ENCODE measurements around the gene GTF3C1.

The GTF3C1 gene

DNA sequence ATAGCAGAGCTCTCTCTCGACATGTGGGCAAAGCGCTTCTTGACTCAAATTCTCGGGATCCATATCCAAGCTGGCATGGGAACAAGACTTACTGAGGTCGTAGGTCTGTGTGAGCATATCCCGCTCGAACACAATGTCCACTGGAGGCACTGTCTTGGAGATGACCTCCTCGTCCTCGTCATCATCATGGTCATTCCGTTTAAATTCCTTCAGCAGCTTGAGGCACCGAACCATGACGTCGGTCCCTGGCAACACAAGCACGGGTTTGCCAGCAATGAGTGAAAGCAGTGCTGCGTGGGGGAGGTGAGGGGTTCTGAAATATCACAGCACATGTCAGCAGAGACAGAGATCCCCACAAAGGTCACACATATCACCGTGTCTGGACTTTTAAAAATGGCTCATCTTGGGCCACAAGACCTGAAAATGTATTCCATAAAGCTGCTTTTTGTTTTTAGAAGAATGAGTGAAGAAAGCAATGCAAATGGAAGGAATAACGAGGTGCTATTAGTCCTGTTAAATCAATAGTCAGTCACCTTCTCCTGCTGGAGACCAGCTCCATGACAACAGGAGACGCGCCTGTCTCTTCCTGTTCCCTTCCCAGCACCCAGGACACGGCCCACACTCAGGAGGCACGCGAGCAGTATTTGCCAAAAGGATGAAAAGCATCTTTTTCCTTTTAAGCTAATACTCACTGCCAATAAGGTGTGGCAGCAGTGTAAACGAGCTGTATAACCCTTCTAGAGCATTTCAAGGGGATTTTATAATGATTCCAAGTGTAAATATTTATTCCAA lies 37.9 kb downstream of the GTF3C1 start:
- Histone ChIP-seq H3K4me1 (ENCODE audit: low read length) (no peaks in the 10 kb centered on the region), H2AFZ (ENCODE audit: low read depth, low read length) (no peak overlapping the region), H3K27me3 (ENCODE audit: low read depth, low read length) (no peaks in the 10 kb centered on the region), H3K36me3 (replicated peaks; ENCODE audit: low read depth, low read length) (peaks cover 27% of the 10 kb centered on the region), H3K9ac (ENCODE audit: low read length) (no peak overlapping the region), H3K27ac (ENCODE audit: low read length) (no peak overlapping the region), H3K4me3 (ENCODE audit: low read length) (no peak overlapping the region), H3K4me2 (ENCODE audit: low read length) (no peak overlapping the region), H4K20me1 (ENCODE audit: insufficient read depth, low read length) (no peaks in the 10 kb centered on the region; the same call in 1 of the 2 replicates), H3K79me2 (ENCODE audit: low read length) (no peaks in the 10 kb centered on the region), H3K9me3 (ENCODE audit: insufficient read depth, low read length) (no peaks in the 10 kb centered on the region)
- TF ChIP-seq EZH2phosphoT487 (IDR thresholded peaks at IDR 0.05; ENCODE audit: low read depth) (no peak), CTCF (IDR thresholded peaks at IDR 0.05; ENCODE audit: low read depth, low read length) (no peak)

GRCh38 chr16:27508476-27508875 lies 41.2 kb downstream of the GTF3C1 start:
- H4K20me1 ChIP-seq (ENCODE audit: insufficient read depth, low read length): no peaks in the 10 kb centered on the region; the same call in 1 of the 2 replicates
- no peaks in the 10 kb centered on the region for H3K27me3 ChIP-seq (ENCODE audit: low read depth, low read length)
- no peaks in the 10 kb centered on the region for H3K9me3 ChIP-seq (ENCODE audit: insufficient read depth, low read length)
- no peak overlapping the region for H3K4me2 ChIP-seq (ENCODE audit: low read length)
- no peaks in the 10 kb centered on the region for H3K4me1 ChIP-seq (ENCODE audit: low read length)
- no peak overlapping the region for H3K9ac ChIP-seq (ENCODE audit: low read length)
- H3K4me3 ChIP-seq (ENCODE audit: low read length): no peak overlapping the region
- H3K36me3 ChIP-seq (replicated peaks; ENCODE audit: low read depth, low read length): peaks cover 41% of the 10 kb centered on the region
- no peak overlapping the region for H2AFZ ChIP-seq (ENCODE audit: low read depth, low read length)
- H3K79me2 ChIP-seq (ENCODE audit: low read length): no peaks in the 10 kb centered on the region
- TF ChIP-seq EZH2phosphoT487 (IDR thresholded peaks at IDR 0.05; ENCODE audit: low read depth): no peak
- H3K27ac ChIP-seq (ENCODE audit: low read length): no peak overlapping the region

- no peaks in the 10 kb centered on the region for H3K4me1 ChIP-seq (ENCODE audit: low read length)
- H3K9ac ChIP-seq (ENCODE audit: low read length): no peak overlapping the region
- H3K4me2 ChIP-seq (ENCODE audit: low read length): no peak overlapping the region
- H2AFZ ChIP-seq (ENCODE audit: low read depth, low read length): no peak overlapping the region
- H3K36me3 ChIP-seq (replicated peaks; ENCODE audit: low read depth, low read length): peaks cover 46% of the 10 kb centered on the region
- H3K9me3 ChIP-seq (ENCODE audit: insufficient read depth, low read length): no peaks in the 10 kb centered on the region
- TF ChIP-seq EZH2phosphoT487 (IDR thresholded peaks at IDR 0.05; ENCODE audit: low read depth): no peak
- TF ChIP-seq CTCF (IDR thresholded peaks at IDR 0.05; ENCODE audit: low read depth, low read length): no peak
- no peaks in the 10 kb centered on the region for H3K79me2 ChIP-seq (ENCODE audit: low read length)
- no peaks in the 10 kb centered on the region for H3K27me3 ChIP-seq (ENCODE audit: low read depth, low read length)
- no peak overlapping the region for H3K27ac ChIP-seq (ENCODE audit: low read length)
- H3K4me3 ChIP-seq (ENCODE audit: low read length): no peak overlapping the region
- H4K20me1 ChIP-seq (ENCODE audit: insufficient read depth, low read length): no peaks in the 10 kb centered on the region
Observed at GRCh38 chr16:27506771-27507170, 42.9 kb downstream of the GTF3C1 start.

- Histone ChIP-seq H3K9me3 (ENCODE audit: insufficient read depth, low read length) (no peaks in the 10 kb centered on the region), H3K27ac (ENCODE audit: low read length) (no peak overlapping the region), H4K20me1 (ENCODE audit: insufficient read depth, low read length) (no peaks in the 10 kb centered on the region), H3K4me2 (ENCODE audit: low read length) (no peak overlapping the region), H3K79me2 (ENCODE audit: low read length) (no peaks in the 10 kb centered on the region), H3K9ac (ENCODE audit: low read length) (no peak overlapping the region), H3K4me3 (ENCODE audit: low read length) (no peak overlapping the region), H3K4me1 (ENCODE audit: low read length) (no peaks in the 10 kb centered on the region), H2AFZ (ENCODE audit: low read depth, low read length) (no peak overlapping the region), H3K36me3 (replicated peaks; ENCODE audit: low read depth, low read length) (peaks cover 51% of the 10 kb centered on the region), H3K27me3 (ENCODE audit: low read depth, low read length) (no peaks in the 10 kb centered on the region)
- TF ChIP-seq CTCF (IDR thresholded peaks at IDR 0.05; ENCODE audit: low read depth, low read length) (no peak), EZH2phosphoT487 (IDR thresholded peaks at IDR 0.05; ENCODE audit: low read depth) (no peak)
Observed at GRCh38 chr16:27505297-27506236, 44.1 kb downstream of the GTF3C1 start.

Data from OCI-LY3 (cell line).